HG02852 (cell line): ENCODE data around the gene GBA2.
A peak's percentile ranks its signal among the peaks of the same experiment; 100 is the strongest.

Source experiments
- ATAC-seq: cut with Tn5 transposase; IDR thresholded peaks from one replicate; pipeline ENCODE4 v1.9.1; 2021; ENCODE audit warnings: mild to moderate bottlenecking, moderate library complexity; ENCODE audit not compliant: unreplicated experiment

GBA2 gene

GRCh38 chr9:35767458-35767857 lies 18.4 kb upstream of the GBA2 start:
- no peak for ATAC-seq

GRCh38 chr9:35766997-35767396 lies 18.0 kb upstream of the GBA2 start:
- no peak for ATAC-seq

GRCh38 chr9:35763803-35764202 lies 14.8 kb upstream of the GBA2 start:
- no peak for ATAC-seq

GRCh38 chr9:35763181-35763580 lies 14.2 kb upstream of the GBA2 start:
- no peak for ATAC-seq

- ATAC-seq: no peak
Measured at GRCh38 chr9:35760651-35761050, 11.6 kb upstream of the GBA2 start.

GRCh38 chr9:35759795-35760194 lies 10.8 kb upstream of the GBA2 start:
- ATAC-seq: no peak

- no peak for ATAC-seq
Measured at GRCh38 chr9:35758475-35759050, 9.5 kb upstream of the GBA2 start.

GRCh38 chr9:35757892-35758275 lies 8.9 kb upstream of the GBA2 start:
- no peak for ATAC-seq

GRCh38 chr9:35757226-35757891 lies 8.3 kb upstream of the GBA2 start:
- ATAC-seq: peak; percentile 50

- ATAC-seq: peak; percentile 61
Measured at GRCh38 chr9:35756275-35757225, 7.5 kb upstream of the GBA2 start.

- ATAC-seq: no peak
Measured at GRCh38 chr9:35755071-35755470, 6.0 kb upstream of the GBA2 start.

GRCh38 chr9:35754264-35754663 lies 5.2 kb upstream of the GBA2 start, which contains the start of gene MSMP:
Gene MSMP, minus strand, starts transcription at chr9:35754276. Its CDS starts 147 bp downstream, at chr9:35754129.
- no peak for ATAC-seq

GRCh38 chr9:35753466-35753865 lies 4.4 kb upstream of the GBA2 start:
- no peak for ATAC-seq

- ATAC-seq: no peak
Measured at GRCh38 chr9:35750256-35750531, 1.2 kb upstream of the GBA2 start.

- peak; percentile 30 for ATAC-seq
Measured at GRCh38 chr9:35749515-35750255, 657 bp upstream of the GBA2 start.

GRCh38 chr9:35748242-35748857 lies 678 bp downstream of the GBA2 start:
- no peak for ATAC-seq

- no peak for ATAC-seq
Measured at GRCh38 chr9:35746583-35746982, 2.4 kb downstream of the GBA2 start.

- ATAC-seq: no peak
Measured at GRCh38 chr9:35745569-35745968, 3.5 kb downstream of the GBA2 start.

- no peak for ATAC-seq
Measured at GRCh38 chr9:35743880-35744518, 5.0 kb downstream of the GBA2 start.

GRCh38 chr9:35743452-35743851 lies 5.6 kb downstream of the GBA2 start:
- ATAC-seq: no peak
